Measurements from ENCODE around the gene NDUFV1. TPM values are rescaled to one million over a fixed set of nuclear protein-coding genes. Genes with fewer than 3 reads are reported as not detected.
"Not testable (repeated sequence)": the region's sequence is repeated elsewhere in the genome, so short reads cannot be mapped to it uniquely, and the experiment has no call there.

Gene NDUFV1
- total RNA-seq = 129 TPM

DNA sequence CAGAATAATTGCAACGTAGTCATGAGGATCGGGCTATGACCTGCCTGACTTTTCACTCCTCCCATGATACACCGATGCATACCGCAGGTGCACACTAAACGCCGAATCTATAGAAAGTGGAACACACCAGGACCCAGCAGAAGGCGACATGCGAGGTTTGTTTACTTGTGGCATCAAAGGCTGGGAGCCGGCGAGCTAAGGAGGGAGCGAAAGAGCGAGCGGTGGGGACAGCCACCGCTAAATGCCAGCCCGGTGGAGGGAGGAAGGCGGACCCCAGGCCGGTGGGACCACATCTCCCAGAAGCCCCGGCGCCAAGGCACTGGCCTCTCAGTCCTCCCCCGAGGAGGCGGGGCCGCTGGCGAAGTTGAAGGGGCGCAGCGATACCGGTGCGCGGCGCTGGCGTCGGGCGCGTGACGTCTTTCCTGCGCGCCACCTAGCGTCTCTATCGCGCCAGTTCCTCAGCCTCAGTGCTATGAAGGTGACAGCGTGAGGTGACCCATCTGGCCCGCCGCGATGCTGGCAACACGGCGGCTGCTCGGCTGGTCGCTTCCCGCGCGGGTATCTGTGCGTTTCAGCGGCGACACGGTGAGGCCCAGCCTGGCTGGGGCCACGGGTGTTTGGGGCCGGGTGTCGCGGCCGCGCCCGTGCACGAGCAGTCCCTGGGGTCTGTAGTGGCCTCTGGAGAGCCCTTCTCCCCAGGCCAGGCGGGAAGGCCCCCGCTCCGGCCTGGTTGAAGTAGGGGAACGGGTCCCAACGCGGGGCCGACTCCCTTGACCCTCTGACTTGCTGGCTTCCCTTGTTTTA lies at the start of gene NDUFV1:
Gene NDUFV1, plus strand, starts transcription at position 445 of the 804 bp plus-strand sequence. Its CDS starts 69 bp downstream, at position 514.
- peak; percentile 94 for DNase-seq

DNA sequence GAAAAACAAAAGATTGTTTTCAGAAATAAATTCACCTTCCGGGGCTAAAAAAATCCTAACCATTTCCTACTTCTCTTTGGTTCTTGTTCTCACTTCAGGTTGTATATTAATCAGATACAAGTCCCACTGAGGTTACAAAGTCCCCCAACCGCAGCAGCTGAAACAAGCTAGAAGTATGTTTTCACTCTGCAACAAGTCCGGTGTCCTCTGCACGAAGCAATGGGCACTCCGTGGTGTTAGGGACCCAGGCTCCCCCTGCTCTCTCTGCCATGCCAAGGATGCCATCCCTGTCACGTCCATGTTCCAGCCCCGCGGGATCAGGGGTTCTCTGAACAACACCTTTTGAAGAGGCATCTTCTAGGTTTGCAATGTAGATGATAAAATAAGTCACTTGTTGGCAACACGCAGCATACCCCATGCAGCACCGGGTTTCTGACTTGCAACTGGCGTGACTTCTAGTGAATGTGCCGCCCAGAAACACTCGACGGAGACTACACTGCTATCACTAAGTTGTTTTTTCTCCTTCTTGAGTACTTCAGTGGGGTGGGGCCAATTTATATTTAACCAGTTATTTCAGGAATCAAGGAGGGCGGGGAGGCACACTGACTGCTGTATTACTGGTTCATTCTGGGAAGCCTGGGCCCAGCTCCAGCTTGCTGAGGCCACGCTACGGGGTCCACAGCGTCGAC lies 48.5 kb upstream of the NDUFV1 start:
- no peak for DNase-seq

DNA sequence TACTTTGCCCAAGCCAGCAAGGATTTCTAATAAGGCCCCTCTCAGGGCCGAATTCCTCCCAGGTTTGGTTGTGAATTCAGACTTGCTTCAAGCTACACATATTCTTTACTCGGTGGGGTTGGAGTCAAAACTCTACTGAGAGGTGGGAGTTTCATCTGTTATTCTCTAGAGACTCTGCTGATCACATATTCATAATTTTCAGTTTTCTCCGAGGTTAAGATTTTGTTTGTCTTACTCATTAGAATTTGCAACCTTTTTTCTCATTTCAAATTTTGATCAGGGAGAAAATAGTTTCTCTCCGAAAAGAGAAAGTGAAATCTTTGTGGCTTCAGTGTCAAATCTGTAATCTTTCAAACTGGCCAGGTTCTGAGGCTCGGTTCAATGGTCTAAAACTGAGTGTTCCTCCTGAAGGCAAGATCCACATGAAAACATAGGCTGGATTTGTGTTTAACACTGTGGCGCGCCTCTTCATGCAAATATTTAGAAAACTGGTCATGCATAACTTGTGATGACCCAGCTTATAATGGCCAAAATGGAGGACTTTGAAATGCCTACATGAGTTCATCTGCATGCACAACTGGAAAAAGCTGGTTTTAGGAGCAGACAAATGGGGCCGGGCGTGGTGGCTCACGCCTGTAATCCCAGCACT lies 44.6 kb upstream of the NDUFV1 start:
- DNase-seq = no peak

DNA sequence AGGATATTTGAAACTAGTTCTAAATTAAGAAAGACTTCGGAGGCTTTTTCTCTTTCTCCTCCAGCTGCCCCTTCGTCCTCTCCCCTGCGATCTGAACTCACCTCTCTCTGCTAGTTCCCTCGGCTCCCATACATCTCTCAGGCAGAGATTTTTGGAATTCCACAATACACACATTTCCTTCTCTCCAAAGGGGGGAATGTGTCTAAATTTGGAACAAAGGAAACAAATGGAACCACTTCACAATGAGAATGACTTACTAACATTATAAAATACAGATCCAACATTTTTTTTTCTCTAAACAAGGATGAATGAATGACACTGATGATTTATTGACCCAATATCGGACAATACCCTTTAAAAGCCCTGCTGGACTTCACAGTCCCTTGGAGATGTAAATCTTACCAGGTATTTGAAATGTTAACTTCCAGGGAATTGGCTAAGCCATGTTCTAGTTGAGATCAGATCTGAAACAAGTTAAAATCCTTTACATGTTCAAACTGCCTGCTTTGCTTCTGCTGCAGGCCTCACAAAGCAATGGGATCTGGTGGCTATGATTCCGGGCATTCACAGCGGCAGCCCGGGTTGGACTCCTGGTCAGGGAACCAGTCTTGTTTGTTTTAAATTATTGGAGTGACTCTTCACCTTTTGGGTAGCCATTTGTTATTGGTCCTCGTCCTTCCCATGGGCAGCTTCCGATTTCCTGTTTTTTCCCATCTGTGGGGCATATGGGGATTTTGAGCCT lies 43.6 kb upstream of the NDUFV1 start:
- DNase-seq = no peak

DNA sequence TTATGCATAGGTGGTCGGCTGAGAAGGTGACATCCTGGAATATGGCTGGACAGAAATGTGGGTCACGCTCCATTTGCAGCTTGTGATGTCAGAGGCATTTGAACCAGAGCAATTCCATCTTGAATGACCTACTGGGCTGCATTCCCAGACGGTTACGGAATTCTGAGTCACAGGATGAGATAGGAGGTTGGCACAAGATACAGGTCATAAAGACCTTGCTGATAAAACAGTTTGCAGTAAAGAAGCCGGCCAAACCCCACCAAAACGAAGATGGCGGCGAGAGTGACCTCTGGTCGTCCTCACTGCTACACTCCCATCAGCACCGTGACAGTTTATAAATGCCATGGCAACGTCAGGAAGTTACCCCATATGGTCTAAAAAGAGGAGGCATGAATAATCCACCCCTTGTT lies 43.0 kb upstream of the NDUFV1 start:
- not testable (repeated sequence) for DNase-seq

DNA sequence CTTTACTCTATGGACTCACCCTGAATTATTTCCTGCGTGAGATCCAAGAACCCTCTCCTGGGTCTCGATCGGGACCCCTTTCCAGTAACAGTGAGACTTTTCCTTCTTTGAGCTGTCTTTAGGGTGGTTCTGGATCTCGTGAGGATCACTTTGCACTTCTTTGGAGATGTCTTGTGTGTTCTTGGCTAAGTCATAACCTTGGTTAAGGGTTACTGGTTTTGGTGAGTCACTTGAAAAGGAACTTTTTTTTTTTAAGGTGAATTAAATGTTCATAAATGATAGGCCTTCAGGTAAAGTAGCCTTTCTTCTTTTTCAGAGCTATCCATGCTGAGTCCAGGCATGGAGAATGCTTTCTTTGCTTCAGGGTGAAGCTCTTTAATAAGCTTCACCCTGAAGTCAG lies 42.5 kb upstream of the NDUFV1 start:
- no peak for DNase-seq

DNA sequence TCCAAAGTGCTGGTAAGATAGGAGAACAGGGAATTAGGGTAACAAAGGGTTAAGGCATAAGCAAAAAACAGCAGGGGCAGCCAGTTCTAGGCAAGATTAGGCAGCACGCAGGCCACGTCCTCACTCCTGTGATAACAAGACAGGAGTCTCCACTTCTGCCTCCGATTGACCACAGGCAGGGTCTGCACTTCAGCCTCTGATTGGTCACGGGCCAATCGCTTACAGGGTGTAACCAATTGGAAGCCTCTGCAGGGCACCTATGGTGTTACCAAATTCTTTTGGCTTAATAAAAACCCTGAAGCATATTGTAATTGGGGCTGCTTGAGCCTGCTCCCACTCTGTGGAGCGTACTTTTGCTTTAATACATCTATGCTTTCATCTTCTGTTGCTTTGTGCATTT lies 35.3 kb upstream of the NDUFV1 start:
- DNase-seq = no peak

DNA sequence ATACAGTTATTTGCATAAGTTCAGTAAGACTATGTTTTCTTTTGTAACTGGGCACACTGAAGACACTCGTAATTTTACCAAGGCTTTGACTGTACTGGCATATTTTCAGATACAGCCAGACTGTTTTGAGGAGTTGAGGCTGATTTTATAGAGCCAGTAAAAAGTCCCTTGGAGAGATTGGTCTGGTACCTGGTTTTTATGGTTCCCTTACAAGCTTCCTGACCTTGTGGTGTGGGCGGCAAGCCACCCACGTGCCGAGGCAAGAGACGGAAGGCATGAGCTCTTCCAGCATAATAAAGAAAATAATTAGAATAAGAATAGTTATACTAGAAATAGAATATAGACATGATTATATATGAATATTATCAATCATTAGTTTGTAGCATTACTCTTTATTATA lies 34.4 kb upstream of the NDUFV1 start:
- no peak for DNase-seq

DNA sequence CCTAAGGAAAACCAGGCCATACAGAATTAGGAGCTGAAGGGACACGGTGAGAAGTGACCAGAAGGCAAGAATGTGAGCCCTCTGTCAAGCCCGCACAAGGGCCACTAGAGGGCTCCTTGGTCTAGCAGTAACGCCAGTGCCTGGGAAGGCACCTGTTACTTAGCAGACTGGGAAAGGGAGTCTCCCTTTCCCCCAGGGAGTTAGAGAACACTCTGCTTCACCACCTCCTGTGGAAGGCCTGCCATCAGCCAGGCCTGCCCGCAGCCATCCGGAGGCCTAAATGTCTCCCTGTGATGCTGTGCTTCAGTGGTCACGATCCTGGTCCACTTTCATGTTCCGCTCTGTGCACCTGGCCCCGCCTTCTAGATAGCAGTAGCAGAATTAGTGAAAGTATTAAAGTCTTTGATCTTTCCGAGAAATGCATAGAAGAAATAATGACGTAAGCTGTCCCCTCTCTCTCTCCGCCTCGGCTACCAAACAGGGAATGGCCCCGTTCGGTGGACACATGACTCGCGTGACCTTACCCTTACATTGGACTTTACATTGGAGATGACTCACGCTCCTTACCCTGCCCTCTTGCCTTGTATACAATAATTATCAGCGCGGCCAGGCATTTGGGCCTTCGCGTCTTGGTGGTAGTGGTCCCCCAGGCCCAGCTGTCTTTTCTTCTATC lies 33.9 kb upstream of the NDUFV1 start:
- peak; percentile 25 for DNase-seq

DNA sequence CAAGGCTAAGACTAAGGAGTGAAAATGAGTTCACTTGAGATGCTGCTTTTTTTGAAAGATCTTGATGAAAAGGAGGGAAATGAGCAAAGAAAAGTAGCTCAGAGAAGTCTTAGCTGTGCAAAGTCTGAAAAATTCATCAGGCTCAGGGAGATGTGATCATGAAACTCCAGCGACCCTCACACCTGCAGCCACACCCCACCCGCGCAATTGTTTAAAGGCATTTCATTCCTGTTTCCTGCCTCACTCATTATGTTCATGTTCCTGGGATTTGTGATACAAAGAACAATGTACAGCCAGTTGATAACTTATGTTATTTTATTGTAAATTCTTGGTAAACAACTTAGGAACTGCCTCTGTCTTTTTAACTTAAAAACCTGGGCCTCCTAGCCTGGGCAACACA lies 31.8 kb upstream of the NDUFV1 start:
- DNase-seq = no peak

DNA sequence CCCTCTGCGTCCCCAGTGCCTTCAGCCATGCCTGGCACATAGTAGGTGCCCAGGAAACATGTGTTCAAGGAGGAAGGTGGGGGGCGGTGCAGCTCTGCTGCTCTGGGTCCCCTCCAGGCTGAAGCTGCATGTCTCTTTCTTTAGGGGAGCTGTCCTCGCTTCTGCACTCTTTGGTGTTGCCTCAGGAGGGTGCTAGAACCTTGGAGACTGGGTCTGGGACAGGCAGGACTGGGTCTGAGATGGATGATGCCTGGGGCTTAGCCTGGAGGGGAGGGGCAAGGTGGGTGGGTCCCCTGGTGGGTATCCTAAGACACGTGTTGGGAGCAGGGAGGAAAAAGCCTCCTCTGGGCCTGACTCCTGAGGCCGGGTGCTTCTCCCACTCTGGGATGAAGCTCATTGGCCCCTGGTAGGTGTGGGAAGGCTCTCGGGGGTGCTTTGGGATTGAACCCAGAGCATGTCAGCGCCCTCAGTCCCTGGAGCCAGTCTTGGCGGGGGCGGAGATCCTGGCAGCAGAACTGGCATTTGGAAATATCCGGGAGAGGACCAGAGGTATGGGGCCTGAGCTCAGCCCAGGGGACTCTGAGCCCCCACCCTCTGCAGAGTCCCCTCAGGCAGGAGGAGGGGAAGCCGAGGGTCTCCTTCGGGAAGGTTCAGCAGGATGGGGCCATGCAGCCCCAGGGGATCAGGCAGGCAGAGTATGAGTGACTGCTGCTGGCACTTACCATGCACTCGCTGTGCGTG lies 29.8 kb upstream of the NDUFV1 start:
- DNase-seq = no peak

DNA sequence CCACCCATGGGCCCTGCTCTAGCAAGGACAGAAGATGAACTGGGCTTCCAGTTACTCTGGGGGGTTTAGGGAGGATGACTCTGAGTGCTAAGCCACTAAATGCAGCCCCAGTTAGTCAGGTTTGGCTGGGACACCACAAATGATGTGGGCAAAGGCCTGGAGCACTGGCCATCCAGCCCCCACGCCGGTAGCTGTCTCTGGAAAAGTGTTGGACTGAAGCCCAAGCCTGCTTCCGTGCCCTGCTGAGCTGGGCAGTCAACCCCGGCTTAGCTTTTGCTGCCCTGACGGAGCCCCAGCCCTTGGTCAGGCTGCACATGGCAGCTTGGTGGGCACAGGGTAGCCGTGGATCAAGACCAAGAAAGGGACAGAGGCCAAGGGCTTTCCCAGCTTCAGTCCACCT lies 28.8 kb upstream of the NDUFV1 start:
- no peak for DNase-seq

DNA sequence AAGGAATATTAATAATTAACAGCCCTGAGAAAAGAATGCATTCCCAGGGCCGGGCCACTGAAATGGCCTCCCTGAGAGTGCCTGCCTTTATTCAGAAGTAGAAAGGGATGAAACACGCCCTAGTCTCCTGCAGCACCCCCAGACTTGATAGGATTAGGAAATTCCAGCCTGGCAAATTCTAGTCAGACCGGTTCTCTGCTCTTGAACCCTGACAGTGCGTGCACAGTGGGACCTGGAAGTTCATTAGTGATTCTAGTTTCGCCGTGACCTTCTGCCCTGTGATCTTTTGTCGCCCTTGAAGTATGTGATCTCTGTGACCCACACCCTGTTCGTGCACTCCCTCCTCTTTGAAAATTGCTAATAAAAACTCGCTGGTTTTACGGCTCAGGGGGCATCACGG lies 25.3 kb upstream of the NDUFV1 start:
- DNase-seq = no peak

DNA sequence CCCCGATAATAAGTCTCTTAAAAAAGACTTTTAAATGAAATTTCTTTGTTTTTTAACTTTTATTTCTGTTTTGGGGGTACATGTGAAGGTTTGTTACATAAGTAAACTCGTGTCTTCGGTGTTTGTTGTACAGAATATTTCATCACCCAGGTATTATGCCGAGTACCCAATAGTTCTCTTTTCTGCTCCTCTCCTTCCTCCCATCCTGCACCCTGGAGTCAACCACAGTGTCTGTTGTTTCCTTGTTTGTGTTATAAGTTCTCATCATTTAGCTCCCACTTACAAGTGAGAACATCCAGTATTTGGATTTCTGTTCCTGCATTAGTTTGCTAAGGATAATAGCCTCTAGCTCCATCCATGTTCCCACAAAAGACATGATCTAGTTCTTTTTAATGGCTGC lies 24.7 kb upstream of the NDUFV1 start:
- no peak for DNase-seq

DNA sequence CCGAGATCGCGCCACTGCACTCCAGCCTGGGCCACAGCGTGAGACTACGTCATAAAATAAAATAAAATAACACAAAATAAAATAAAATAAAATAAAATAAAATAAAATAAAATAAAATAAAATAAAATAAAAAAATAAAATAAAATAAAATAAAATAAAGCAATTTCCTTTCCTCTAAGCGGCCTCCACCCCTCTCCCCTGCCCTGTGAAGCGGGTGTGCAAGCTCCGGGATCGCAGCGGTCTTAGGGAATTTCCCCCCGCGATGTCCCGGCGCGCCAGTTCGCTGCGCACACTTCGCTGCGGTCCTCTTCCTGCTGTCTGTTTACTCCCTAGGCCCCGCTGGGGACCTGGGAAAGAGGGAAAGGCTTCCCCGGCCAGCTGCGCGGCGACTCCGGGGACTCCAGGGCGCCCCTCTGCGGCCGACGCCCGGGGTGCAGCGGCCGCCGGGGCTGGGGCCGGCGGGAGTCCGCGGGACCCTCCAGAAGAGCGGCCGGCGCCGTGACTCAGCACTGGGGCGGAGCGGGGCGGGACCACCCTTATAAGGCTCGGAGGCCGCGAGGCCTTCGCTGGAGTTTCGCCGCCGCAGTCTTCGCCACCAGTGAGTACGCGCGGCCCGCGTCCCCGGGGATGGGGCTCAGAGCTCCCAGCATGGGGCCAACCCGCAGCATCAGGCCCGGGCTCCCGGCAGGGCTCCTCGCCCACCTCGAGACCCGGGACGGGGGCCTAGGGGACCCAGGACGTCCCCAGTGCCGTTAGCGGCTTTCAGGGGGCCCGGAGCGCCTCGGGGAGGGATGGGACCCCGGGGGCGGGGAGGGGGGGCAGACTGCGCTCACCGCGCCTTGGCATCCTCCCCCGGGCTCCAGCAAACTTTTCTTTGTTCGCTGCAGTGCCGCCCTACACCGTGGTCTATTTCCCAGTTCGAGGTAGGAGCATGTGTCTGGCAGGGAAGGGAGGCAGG lies 23.2 kb upstream of the NDUFV1 start, which contains the start of gene GSTP1:
Gene GSTP1, plus strand, starts transcription at position 566 of the 958 bp plus-strand sequence. Its CDS starts 32 bp downstream, at position 598.
- DNase-seq = peak; percentile 78

DNA sequence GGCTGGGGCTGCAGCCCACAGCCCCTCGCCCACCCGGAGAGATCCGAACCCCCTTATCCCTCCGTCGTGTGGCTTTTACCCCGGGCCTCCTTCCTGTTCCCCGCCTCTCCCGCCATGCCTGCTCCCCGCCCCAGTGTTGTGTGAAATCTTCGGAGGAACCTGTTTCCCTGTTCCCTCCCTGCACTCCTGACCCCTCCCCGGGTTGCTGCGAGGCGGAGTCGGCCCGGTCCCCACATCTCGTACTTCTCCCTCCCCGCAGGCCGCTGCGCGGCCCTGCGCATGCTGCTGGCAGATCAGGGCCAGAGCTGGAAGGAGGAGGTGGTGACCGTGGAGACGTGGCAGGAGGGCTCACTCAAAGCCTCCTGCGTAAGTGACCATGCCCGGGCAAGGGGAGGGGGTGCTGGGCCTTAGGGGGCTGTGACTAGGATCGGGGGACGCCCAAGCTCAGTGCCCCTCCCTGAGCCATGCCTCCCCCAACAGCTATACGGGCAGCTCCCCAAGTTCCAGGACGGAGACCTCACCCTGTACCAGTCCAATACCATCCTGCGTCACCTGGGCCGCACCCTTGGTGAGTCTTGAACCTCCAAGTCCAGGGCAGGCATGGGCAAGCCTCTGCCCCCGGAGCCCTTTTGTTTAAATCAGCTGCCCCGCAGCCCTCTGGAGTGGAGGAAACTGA lies 22.4 kb upstream of the NDUFV1 start:
- DNase-seq = no peak

DNA sequence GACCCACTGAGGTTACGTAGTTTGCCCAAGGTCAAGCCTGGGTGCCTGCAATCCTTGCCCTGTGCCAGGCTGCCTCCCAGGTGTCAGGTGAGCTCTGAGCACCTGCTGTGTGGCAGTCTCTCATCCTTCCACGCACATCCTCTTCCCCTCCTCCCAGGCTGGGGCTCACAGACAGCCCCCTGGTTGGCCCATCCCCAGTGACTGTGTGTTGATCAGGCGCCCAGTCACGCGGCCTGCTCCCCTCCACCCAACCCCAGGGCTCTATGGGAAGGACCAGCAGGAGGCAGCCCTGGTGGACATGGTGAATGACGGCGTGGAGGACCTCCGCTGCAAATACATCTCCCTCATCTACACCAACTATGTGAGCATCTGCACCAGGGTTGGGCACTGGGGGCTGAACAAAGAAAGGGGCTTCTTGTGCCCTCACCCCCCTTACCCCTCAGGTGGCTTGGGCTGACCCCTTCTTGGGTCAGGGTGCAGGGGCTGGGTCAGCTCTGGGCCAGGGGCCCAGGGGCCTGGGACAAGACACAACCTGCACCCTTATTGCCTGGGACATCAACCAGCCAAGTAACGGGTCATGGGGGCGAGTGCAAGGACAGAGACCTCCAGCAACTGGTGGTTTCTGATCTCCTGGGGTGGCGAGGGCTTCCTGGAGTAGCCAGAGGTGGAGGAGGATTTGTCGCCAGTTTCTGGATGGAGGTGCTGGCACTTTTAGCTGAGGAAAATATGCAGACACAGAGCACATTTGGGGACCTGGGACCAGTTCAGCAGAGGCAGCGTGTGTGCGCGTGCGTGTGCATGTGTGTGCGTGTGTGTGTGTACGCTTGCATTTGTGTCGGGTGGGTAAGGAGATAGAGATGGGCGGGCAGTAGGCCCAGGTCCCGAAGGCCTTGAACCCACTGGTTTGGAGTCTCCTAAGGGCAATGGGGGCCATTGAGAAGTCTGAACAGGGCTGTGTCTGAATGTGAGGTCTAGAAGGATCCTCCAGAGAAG lies 21.6 kb upstream of the NDUFV1 start:
- no peak for DNase-seq

DNA sequence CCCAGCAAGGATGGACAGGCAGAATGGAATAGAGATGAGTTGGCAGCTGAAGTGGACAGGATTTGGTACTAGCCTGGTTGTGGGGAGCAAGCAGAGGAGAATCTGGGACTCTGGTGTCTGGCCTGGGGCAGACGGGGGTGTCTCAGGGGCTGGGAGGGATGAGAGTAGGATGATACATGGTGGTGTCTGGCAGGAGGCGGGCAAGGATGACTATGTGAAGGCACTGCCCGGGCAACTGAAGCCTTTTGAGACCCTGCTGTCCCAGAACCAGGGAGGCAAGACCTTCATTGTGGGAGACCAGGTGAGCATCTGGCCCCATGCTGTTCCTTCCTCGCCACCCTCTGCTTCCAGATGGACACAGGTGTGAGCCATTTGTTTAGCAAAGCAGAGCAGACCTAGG lies 20.8 kb upstream of the NDUFV1 start:
- DNase-seq = no peak
